ENCODE data around the gene RTP2.

RTP2 gene

GRCh38 chr3:187734841-187735240 is 32.5 kb upstream of the RTP2 start:
- DNase-seq (ENCODE audit: low read depth), result no peak
- in situ Hi-C loops (cut with HindIII; ENCODE audit: low sequenced_read_pairs), result loop anchor here (25.0 kb wide), 3 partner anchors 402 to 902 kb away; no protein-coding TSS in a partner anchor
- H3K4me3 ChIP-seq (ENCODE audit: low read depth, low read length), result no peak overlapping the region
- TF ChIP-seq CTCF (IDR thresholded peaks at IDR 0.05; ENCODE audit: low read depth, low read length, missing control alignments), result no peak

GRCh38 chr3:187733371-187733770 is 31.0 kb upstream of the RTP2 start:
- no peak for DNase-seq (ENCODE audit: low read depth)
- no peak for TF ChIP-seq CTCF (IDR thresholded peaks at IDR 0.05; ENCODE audit: low read depth, low read length, missing control alignments)
- no peak overlapping the region for H3K4me3 ChIP-seq (ENCODE audit: low read depth, low read length)
- in situ Hi-C loops (cut with HindIII; ENCODE audit: low sequenced_read_pairs), result loop anchor here (25.0 kb wide), 3 partner anchors 404 to 904 kb away; no protein-coding TSS in a partner anchor

- DNase-seq (ENCODE audit: low read depth), result no peak
- H3K4me3 ChIP-seq (ENCODE audit: low read depth, low read length), result no peak overlapping the region
- in situ Hi-C loops (cut with HindIII; ENCODE audit: low sequenced_read_pairs), result loop anchor here (25.0 kb wide), 3 partner anchors 408 to 908 kb away; no protein-coding TSS in a partner anchor
- TF ChIP-seq CTCF (IDR thresholded peaks at IDR 0.05; ENCODE audit: low read depth, low read length, missing control alignments), result no peak
Observed at GRCh38 chr3:187729598-187729997, 27.2 kb upstream of the RTP2 start.

- DNase-seq (ENCODE audit: low read depth), result no peak
- in situ Hi-C loops (cut with HindIII; ENCODE audit: low sequenced_read_pairs), result loop anchor here (25.0 kb wide), 3 partner anchors 408 to 908 kb away; no protein-coding TSS in a partner anchor
- H3K4me3 ChIP-seq (ENCODE audit: low read depth, low read length), result no peak overlapping the region
- no peak for TF ChIP-seq CTCF (IDR thresholded peaks at IDR 0.05; ENCODE audit: low read depth, low read length, missing control alignments)
Observed at GRCh38 chr3:187728940-187729583, 26.7 kb upstream of the RTP2 start.

- in situ Hi-C loops (cut with HindIII; ENCODE audit: low sequenced_read_pairs), result loop anchor here (25.0 kb wide), 3 partner anchors 409 to 909 kb away; no protein-coding TSS in a partner anchor
- no peak overlapping the region for H3K4me3 ChIP-seq (ENCODE audit: low read depth, low read length)
- no peak for DNase-seq (ENCODE audit: low read depth)
- no peak for TF ChIP-seq CTCF (IDR thresholded peaks at IDR 0.05; ENCODE audit: low read depth, low read length, missing control alignments)
Observed at GRCh38 chr3:187728248-187728647, 25.9 kb upstream of the RTP2 start.

GRCh38 chr3:187726564-187726963 is 24.2 kb upstream of the RTP2 start:
- H3K4me3 ChIP-seq (ENCODE audit: low read depth, low read length), result no peak overlapping the region
- DNase-seq (ENCODE audit: low read depth), result no peak
- in situ Hi-C loops (cut with HindIII; ENCODE audit: low sequenced_read_pairs), result loop anchor here (25.0 kb wide), 3 partner anchors 411 to 911 kb away; no protein-coding TSS in a partner anchor
- no peak for TF ChIP-seq CTCF (IDR thresholded peaks at IDR 0.05; ENCODE audit: low read depth, low read length, missing control alignments)
